Body of pancreas (tissue), 4 donors: ENCODE results near the gene TEAD1. TPM values are rescaled to one million over a fixed set of nuclear protein-coding genes. Genes with fewer than 3 reads are reported as not detected.

ENCODE experiments used
- ATAC-seq: fragments of 150-250 bp; one replicate; pipeline ENCODE4 v1.9.1; 2016
- DNase-seq, 4 donors: peaks; one replicate each; pipeline ENCODE4 v3.0.0-alpha.2; 2019
- H3K27ac ChIP-seq, 4 donors: fragments of 200-600 bp; sonication (generic); 1 replicate in 3 of 4; 2 replicates in 1 of 4; pipeline versions ENCODE4 v1.5.1 to v1.6.1; 2016 to 2019; ENCODE audit warnings: mild to moderate bottlenecking in 1 of 4, mixed read lengths in 1 of 4, moderate library complexity in 1 of 4
- H3K27me3 ChIP-seq, 2 donors: fragments of 200-600 bp; sonication (generic); one replicate each; pipeline ENCODE4 v1.6.0; 2016; ENCODE audit warnings: mild to moderate bottlenecking in 1 of 2
- H3K36me3 ChIP-seq, 2 donors: fragments of 200-600 bp; sonication (generic); replicated peaks in 1 of 2; 2 replicates each; pipeline ENCODE4 v1.5.1; 2016; ENCODE audit warnings: low read depth in 2 of 2; ENCODE audit not compliant: insufficient read depth in 1 of 2
- H3K4me1 ChIP-seq: fragments of 200-600 bp; sonication (generic); one replicate; pipeline ENCODE4 v1.6.0; 2016
- H3K4me3 ChIP-seq, 2 donors: fragments of 200-600 bp; sonication (generic); 1 replicate in 1 of 2; 2 replicates in 1 of 2; pipeline ENCODE4 v1.5.1; 2016 to 2019
- H3K9me3 ChIP-seq, 3 donors: fragments of 200-600 bp; sonication (generic); 1 replicate in 2 of 3; 2 replicates in 1 of 3; pipeline ENCODE4 v1.5.1; 2016
- CTCF ChIP-seq, 7 experiments: fragments of 450-650 bp in 4 of 7; fragments of 200-600 bp in 3 of 7; sonication (generic) in 3 of 7; IDR thresholded peaks; one replicate each; pipeline ENCODE4 v1.5.1; 2016 to 2019; ENCODE audit warnings: antibody characterized with exemption in 7 of 7
- POLR2A ChIP-seq, 3 donors: fragments of 450-650 bp; IDR thresholded peaks; one replicate each; pipeline ENCODE4 v1.6.1; 2016; ENCODE audit warnings: antibody characterized with exemption in 3 of 3, mild to moderate bottlenecking in 2 of 3
- WGBS, 2 donors: methylation state at CpG; one replicate each; pipeline ENCODE4 v1.1.5; 2017; 5-methylcytosine and 5-hydroxymethylcytosine counted together
- intact Hi-C: fragments of 100-400 bp; cut with DNase I; formaldehyde crosslinking; loops from one replicate; pipeline ENCODE4 v1.15.1; 2023
- total RNA-seq, 2 donors: library from RNA; depleted of rRNA; stranded (reverse); fragments of >200 nt; gene quantifications; one replicate each; pipeline ENCODE4 v1.1.0, GENCODE V29; 2016

The TEAD1 gene
- total RNA-seq, 2 donors from 2014 or later: 36.9 to 55.0 TPM

DNA sequence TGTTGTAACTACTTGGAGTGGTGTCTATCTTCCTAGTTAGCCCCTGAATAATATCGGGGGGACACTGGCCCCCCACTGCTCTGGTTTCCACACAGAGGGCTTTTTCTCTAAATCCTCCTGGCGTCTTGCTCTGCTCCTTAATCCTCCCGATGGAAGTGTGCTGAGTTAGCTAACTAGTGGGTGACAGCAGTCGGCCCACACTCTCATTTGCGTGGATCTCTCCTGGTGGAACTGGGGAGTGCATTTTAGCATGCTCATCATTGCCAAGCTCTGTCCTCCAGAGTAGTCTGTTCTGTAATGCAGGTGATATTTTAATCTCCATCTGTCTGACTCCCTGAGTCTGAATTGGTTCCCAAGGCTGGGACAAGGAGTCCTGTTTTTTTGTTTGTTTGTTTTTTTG lies 288.8 kb downstream of the TEAD1 start:
- DNase-seq: no peak
- no peaks in the 10 kb centered on the region for H3K36me3 ChIP-seq
- intact Hi-C loops: loop anchor here (10.0 kb wide), 1 partner anchor 382 kb away; no protein-coding TSS in a partner anchor

DNA sequence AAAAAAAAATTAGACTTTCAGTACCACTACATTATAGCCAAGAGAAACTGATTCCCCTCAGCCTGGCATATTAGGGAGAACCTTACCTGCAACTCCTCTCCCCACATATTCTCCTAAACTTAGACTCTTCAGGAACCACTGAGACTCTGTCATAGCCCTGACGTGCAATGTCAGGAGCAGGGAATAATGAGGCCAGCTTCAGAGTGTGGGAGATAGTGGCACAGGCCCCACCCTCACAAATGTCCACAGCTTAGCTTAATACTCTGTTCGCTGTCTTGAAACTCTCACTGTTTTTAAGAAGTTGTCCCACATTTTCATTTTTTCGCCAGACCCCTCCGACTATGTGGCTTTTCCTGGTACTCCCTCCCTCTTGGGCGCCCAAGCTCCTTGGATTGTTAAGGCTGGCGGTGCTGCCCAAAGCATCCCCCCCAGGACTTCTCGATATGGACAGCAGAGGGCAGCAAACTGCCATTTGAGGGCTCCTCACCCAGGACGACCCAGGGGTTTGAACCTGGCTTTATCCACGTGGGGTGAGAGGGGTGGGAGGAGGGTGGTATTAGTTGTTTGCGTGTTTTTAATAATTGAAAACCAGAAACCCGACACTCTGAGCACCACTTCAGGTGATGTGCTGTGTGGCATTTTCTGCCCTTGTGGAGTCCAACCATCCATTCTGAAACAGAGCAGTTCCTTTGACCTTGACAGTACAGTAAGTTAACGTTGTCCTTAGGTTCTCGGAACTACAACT lies 289.7 kb downstream of the TEAD1 start:
- intact Hi-C loops: loop anchor here (10.0 kb wide), 1 partner anchor 381 kb away; no protein-coding TSS in a partner anchor
- TF ChIP-seq POLR2A (IDR thresholded peaks at IDR 0.05) (no peak), CTCF (IDR thresholded peaks at IDR 0.05) (peak; percentile 65 to 91 (median 89))
- no peaks in the 10 kb centered on the region for H3K9me3 ChIP-seq
- no peak overlapping the region for H3K27ac ChIP-seq
- peak; percentile 68 to 82 (median 76) for DNase-seq
- no peak overlapping the region for H3K4me3 ChIP-seq
- WGBS, 2 donors: 9% methylated on average over 13 of the region's 13 CpGs
- ATAC-seq: peak; percentile 79
- no peaks in the 10 kb centered on the region for H3K27me3 ChIP-seq
- H3K36me3 ChIP-seq: no peaks in the 10 kb centered on the region
- H3K4me1 ChIP-seq: peaks cover 8% of the 10 kb centered on the region

More for the DNA sequence above, 288.8 kb downstream of the TEAD1 start:
- H3K4me3 ChIP-seq: no peak overlapping the region
- TF ChIP-seq CTCF (IDR thresholded peaks at IDR 0.05): no peak
- no peak for TF ChIP-seq POLR2A (IDR thresholded peaks at IDR 0.05)
- H3K27me3 ChIP-seq: no peaks in the 10 kb centered on the region
- no peaks in the 10 kb centered on the region for H3K9me3 ChIP-seq
- peaks cover 8% of the 10 kb centered on the region for H3K4me1 ChIP-seq
- ATAC-seq: no peak
- no peak overlapping the region for H3K27ac ChIP-seq
- 81 to 83% methylated on average over 5 of the region's 5 CpGs for WGBS, 2 donors

DNA sequence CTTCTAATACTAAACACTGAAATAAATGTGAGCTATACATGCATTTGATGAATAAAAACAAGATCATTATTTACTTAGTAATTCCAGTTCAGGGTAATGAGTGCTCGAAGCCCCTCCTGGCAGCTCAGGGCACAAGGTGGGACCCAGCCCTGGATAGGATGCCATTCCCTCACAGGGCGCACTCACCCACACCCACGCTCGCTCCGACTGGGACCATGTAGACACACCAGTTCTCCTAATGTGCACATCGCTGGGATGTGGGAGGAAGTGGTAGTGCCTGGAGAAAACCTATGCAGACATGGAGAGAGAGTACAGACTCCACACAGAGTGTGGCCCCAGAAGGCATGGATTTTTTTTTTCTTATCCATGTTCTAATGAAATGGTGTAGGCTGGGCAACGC lies 290.4 kb downstream of the TEAD1 start:
- H3K27me3 ChIP-seq: no peaks in the 10 kb centered on the region

DNA sequence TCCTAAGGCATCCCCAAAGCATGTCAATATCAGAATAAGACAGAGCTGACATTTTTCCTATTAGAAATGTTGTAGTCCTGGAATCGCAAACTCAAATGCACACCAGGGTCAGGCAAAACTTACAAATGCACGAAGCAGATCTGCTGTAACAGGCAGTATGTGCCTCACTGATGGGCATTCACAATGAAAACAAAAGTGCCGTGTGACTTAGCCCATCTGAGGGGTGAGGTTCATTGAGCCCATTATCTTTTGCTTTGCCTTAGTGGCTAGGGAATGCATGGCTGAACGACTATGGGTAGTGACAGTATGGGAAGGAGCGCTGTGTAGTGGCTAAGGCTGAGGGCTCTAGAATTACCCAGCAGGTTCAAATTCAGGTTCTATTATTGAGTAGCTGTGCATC lies 291.8 kb downstream of the TEAD1 start:
- H3K27me3 ChIP-seq: no peaks in the 10 kb centered on the region
- no peak overlapping the region for H3K4me3 ChIP-seq
- intact Hi-C loops: loop anchor here (5.0 to 10.0 kb wide), 2 partner anchors 216 to 379 kb away; no protein-coding TSS in a partner anchor
- peaks cover 8% of the 10 kb centered on the region for H3K4me1 ChIP-seq
- no peak for DNase-seq
- TF ChIP-seq CTCF (IDR thresholded peaks at IDR 0.05): no peak
- no peak for TF ChIP-seq POLR2A (IDR thresholded peaks at IDR 0.05)
- no peak for ATAC-seq
- no peaks in the 10 kb centered on the region for H3K36me3 ChIP-seq
- H3K27ac ChIP-seq: no peak overlapping the region
- 89% methylated on average over 5 of the region's 5 CpGs for WGBS, 2 donors
- no peaks in the 10 kb centered on the region for H3K9me3 ChIP-seq

More for the DNA sequence above, 290.4 kb downstream of the TEAD1 start:
- ATAC-seq (no peak), DNase-seq (no peak)
- Histone ChIP-seq H3K9me3 (no peaks in the 10 kb centered on the region), H3K27ac (no peak overlapping the region), H3K4me1 (peaks cover 8% of the 10 kb centered on the region), H3K36me3 (no peaks in the 10 kb centered on the region), H3K4me3 (no peak overlapping the region)
- 82 to 83% methylated on average over 7 of the region's 7 CpGs for WGBS, 2 donors
- TF ChIP-seq POLR2A (IDR thresholded peaks at IDR 0.05) (no peak), CTCF (IDR thresholded peaks at IDR 0.05) (no peak)
- intact Hi-C loops: loop anchor here (5.0 to 10.0 kb wide), 2 partner anchors 218 to 380 kb away; no protein-coding TSS in a partner anchor
